ENCODE data around the gene SLC10A2. TPM values are rescaled to one million over a fixed set of nuclear protein-coding genes. Genes with fewer than 3 reads are reported as not detected.
"Not testable (repeated sequence)": the region's sequence is repeated elsewhere in the genome, so short reads cannot be mapped to it uniquely, and the experiment has no call there.

The SLC10A2 gene
- polyA plus RNA-seq, 1 experiment = not detected

DNA sequence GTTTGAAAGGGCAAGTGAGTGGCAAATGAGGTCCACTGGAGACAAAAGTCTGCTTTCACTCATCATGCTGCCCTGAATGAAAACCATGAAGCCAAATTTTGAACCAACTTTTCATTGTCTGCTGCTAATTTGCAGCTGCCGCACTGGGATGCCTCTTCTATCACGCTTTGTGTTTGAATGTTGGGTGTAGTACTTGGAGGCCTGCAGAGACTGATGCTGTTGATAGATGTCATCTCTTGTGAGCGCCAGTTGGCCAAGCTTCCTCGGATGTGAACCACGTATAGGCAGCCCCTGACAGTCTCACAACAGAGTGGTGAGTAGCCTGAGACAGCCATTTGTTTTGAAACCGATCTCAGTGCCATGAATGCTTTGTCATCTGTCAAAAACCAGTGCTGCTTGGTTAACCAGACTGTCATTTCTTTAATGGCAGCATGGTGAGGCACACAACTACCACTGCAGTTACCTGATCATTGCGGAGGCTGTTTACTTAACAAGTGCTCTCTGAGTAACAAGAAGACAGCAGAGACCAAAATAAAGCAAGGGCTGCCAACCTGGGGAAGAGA, 31.2 kb upstream of the SLC10A2 start:
- Histone ChIP-seq H3K27ac (ENCODE audit: low read depth, low read length) (no peak overlapping the region), H3K27me3 (ENCODE audit: control insufficient read depth, insufficient read depth, low read length) (no peaks in the 10 kb centered on the region), H3K9me3 (ENCODE audit: control insufficient read depth, insufficient read depth, low read length) (peaks cover 31% of the 10 kb centered on the region), H3K4me3 (ENCODE audit: low read depth, low read length) (no peak overlapping the region)
- ChIA-PET POLR2A (no interaction called here), CTCF (no interaction called here)
- DNase-seq (ENCODE audit: low read depth, low spot score) = no peak
- TF ChIP-seq, protein P1, sequence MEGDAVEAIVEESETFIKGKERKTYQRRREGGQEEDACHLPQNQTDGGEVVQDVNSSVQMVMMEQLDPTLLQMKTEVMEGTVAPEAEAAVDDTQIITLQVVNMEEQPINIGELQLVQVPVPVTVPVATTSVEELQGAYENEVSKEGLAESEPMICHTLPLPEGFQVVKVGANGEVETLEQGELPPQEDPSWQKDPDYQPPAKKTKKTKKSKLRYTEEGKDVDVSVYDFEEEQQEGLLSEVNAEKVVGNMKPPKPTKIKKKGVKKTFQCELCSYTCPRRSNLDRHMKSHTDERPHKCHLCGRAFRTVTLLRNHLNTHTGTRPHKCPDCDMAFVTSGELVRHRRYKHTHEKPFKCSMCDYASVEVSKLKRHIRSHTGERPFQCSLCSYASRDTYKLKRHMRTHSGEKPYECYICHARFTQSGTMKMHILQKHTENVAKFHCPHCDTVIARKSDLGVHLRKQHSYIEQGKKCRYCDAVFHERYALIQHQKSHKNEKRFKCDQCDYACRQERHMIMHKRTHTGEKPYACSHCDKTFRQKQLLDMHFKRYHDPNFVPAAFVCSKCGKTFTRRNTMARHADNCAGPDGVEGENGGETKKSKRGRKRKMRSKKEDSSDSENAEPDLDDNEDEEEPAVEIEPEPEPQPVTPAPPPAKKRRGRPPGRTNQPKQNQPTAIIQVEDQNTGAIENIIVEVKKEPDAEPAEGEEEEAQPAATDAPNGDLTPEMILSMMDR (IDR thresholded peaks at IDR 0.05; ENCODE audit: low read depth, low read length) = no peak

DNA sequence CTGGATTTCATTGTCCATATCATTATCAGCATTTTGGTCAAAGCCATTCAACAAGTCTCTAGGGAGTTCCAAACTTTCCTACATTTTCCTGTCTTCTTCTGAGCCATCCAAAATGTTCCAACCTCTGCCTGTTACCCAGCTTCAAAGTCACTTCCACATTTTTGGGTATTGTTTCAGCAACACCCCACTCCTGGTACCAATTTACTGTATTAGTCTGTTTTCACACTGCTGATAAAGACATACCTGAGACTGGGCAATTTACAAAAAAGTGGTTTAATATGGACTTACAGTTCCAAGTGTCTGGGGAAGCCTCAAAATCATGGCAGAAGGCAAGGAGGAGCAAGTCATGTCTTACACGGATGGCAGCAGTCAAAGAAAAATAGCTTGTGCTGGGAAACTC, 27.4 kb upstream of the SLC10A2 start:
- DNase-seq (ENCODE audit: low read depth, low spot score); H3K4me3 ChIP-seq (ENCODE audit: low read depth, low read length); H3K27me3 ChIP-seq (ENCODE audit: control insufficient read depth, insufficient read depth, low read length); H3K27ac ChIP-seq (ENCODE audit: low read depth, low read length); POLR2A ChIA-PET; CTCF ChIA-PET: not testable (repeated sequence)
- H3K9me3 ChIP-seq (ENCODE audit: control insufficient read depth, insufficient read depth, low read length) = peaks cover 26% of the 10 kb centered on the region

DNA sequence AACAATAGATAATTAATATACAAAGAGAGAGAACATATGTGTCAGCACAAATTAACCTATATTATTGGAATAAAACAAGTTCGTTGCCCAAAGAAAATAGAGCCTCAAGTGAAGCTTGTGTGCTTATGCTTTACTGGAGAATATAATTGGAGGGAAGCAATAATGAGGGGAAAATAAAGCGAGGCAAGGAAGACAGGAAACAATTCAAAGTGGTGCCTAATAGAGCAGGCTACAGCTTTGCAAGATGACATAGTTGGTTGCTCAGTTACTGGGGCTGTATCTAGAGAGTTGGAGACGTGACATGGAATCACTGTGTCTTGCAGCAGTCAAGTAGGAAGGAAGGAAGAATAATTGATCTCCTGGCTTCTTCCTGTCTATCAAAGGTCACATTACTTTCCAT, 21.1 kb upstream of the SLC10A2 start:
- TF ChIP-seq, protein P1 (IDR thresholded peaks at IDR 0.05; ENCODE audit: low read depth, low read length) = no peak
- CTCF ChIA-PET = no interaction called here

DNA sequence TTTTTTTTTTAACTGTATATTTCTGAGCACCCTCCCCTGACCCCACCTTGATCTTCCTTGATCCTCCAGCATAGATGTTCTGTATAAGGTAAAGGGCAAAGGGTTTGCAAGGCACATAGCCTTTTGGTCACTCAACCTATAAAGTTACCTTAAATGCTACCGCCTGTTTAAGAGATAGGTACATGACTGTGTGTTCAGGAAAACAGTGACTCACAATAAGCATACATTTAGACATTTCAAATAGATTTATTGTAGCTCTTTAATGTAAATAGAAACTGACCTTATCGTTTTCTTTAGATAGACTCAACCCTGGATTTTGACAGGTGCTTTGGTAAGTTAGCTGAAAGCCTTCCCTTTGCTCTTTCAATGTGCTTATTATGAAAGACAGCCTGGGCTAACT, 15.2 kb upstream of the SLC10A2 start:
- ChIA-PET CTCF (no interaction called here), POLR2A (no interaction called here)
- Histone ChIP-seq H3K9me3 (ENCODE audit: control insufficient read depth, insufficient read depth, low read length) (peaks cover 6% of the 10 kb centered on the region; the same call in 1 of the 2 replicates), H3K4me3 (ENCODE audit: low read depth, low read length) (no peak overlapping the region), H3K27ac (ENCODE audit: low read depth, low read length) (no peak overlapping the region), H3K27me3 (ENCODE audit: control insufficient read depth, insufficient read depth, low read length) (no peaks in the 10 kb centered on the region)
- TF ChIP-seq, protein P1 (IDR thresholded peaks at IDR 0.05; ENCODE audit: low read depth, low read length) = no peak
- DNase-seq (ENCODE audit: low read depth, low spot score) = no peak

More for the DNA sequence above, 21.1 kb upstream of the SLC10A2 start:
- DNase-seq (ENCODE audit: low read depth, low spot score) = no peak
- Histone ChIP-seq H3K27ac (ENCODE audit: low read depth, low read length) (no peak overlapping the region), H3K4me3 (ENCODE audit: low read depth, low read length) (no peak overlapping the region), H3K27me3 (ENCODE audit: control insufficient read depth, insufficient read depth, low read length) (no peaks in the 10 kb centered on the region), H3K9me3 (ENCODE audit: control insufficient read depth, insufficient read depth, low read length) (peaks cover 8% of the 10 kb centered on the region; the same call in 1 of the 2 replicates)
- POLR2A ChIA-PET = no interaction called here

DNA sequence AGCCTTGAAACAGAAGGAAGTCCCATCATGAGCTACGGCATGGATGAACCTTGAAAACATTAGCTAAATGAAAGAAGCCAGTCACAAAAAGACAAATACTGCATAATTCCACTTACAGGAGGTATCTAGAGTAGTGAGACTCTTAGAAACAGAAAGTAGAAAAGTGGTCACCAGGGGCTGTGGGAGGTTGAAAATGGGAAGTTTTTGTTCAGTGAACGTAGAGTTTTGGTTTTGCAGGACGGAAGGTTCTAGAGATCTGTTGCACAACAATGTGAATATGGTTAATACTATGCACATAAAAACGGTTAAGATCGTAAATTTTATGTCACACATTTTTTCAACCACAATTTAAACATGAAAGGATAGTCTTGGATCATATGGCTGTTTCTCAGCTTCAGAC, 11.9 kb upstream of the SLC10A2 start:
- Histone ChIP-seq H3K9me3 (ENCODE audit: control insufficient read depth, insufficient read depth, low read length) (peaks cover 6% of the 10 kb centered on the region; the same call in 1 of the 2 replicates), H3K27ac (ENCODE audit: low read depth, low read length) (no peak overlapping the region), H3K27me3 (ENCODE audit: control insufficient read depth, insufficient read depth, low read length) (no peaks in the 10 kb centered on the region), H3K4me3 (ENCODE audit: low read depth, low read length) (no peak overlapping the region)
- DNase-seq (ENCODE audit: low read depth, low spot score) = no peak
- CTCF ChIA-PET = no interaction called here
- POLR2A ChIA-PET = no interaction called here
- TF ChIP-seq, protein P1 (IDR thresholded peaks at IDR 0.05; ENCODE audit: low read depth, low read length) = no peak

DNA sequence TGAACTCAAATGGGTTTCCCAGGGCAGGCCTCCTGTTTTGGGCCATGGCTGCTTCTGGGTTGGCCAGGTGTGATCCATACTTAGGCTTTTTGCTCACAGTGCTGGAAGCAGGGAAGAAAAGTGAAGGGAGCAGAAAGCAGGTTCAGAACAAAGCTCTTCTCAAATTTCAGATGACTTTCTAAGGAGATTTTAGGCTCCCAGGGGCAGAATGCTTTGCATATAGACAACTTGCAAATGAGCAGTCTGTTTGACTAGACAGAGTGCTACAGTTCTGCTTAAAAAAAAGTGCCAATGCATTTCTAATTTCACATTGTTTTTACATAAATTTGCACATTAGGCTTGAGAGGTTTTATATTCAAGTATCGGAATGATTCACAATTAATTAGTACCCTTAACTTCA, 2.6 kb upstream of the SLC10A2 start:
- ChIA-PET POLR2A (no interaction called here), CTCF (no interaction called here)
- TF ChIP-seq, protein P1 (IDR thresholded peaks at IDR 0.05; ENCODE audit: low read depth, low read length) = no peak
- DNase-seq (ENCODE audit: low read depth, low spot score) = no peak
- Histone ChIP-seq H3K9me3 (ENCODE audit: control insufficient read depth, insufficient read depth, low read length) (peaks cover 18% of the 10 kb centered on the region), H3K4me3 (ENCODE audit: low read depth, low read length) (no peak overlapping the region), H3K27me3 (ENCODE audit: control insufficient read depth, insufficient read depth, low read length) (no peaks in the 10 kb centered on the region), H3K27ac (ENCODE audit: low read depth, low read length) (no peak overlapping the region)

Measured in AG04450 (cell line).